Measurements from ENCODE around the gene AFG1L.
"Not testable (repeated sequence)": the region's sequence is repeated elsewhere in the genome, so short reads cannot be mapped to it uniquely, and the experiment has no call there.

Gene AFG1L

GRCh38 chr6:108446629-108447150 lies 151.8 kb downstream of the AFG1L start:
- Histone ChIP-seq H3K27me3 (ENCODE audit: control insufficient read depth, insufficient read depth, low read length) (no peaks in the 10 kb centered on the region), H3K9ac (ENCODE audit: low read depth, low read length) (no peak overlapping the region), H3K4me1 (ENCODE audit: control insufficient read depth, insufficient read depth, low read length) (no peaks in the 10 kb centered on the region), H3K4me3 (ENCODE audit: low read depth, low read length) (no peak overlapping the region), H3K36me3 (ENCODE audit: control insufficient read depth, insufficient read depth, low read length) (no peaks in the 10 kb centered on the region), H3K9me3 (ENCODE audit: control insufficient read depth, insufficient read depth, low read length) (no peaks in the 10 kb centered on the region)

GRCh38 chr6:108448481-108448880 lies 153.6 kb downstream of the AFG1L start:
- H3K36me3 ChIP-seq (ENCODE audit: control insufficient read depth, insufficient read depth, low read length), result no peaks in the 10 kb centered on the region
- no peak overlapping the region for H3K9ac ChIP-seq (ENCODE audit: low read depth, low read length)
- no peaks in the 10 kb centered on the region for H3K9me3 ChIP-seq (ENCODE audit: control insufficient read depth, insufficient read depth, low read length)

GRCh38 chr6:108449717-108450116 lies 154.9 kb downstream of the AFG1L start:
- not testable (repeated sequence) for H3K9ac ChIP-seq (ENCODE audit: low read depth, low read length); H3K4me1 ChIP-seq (ENCODE audit: control insufficient read depth, insufficient read depth, low read length); H3K36me3 ChIP-seq (ENCODE audit: control insufficient read depth, insufficient read depth, low read length); H3K4me3 ChIP-seq (ENCODE audit: low read depth, low read length); H3K27me3 ChIP-seq (ENCODE audit: control insufficient read depth, insufficient read depth, low read length); H3K9me3 ChIP-seq (ENCODE audit: control insufficient read depth, insufficient read depth, low read length)

More at GRCh38 chr6:108448481-108448880, 153.6 kb downstream of the AFG1L start:
- H3K27me3 ChIP-seq (ENCODE audit: control insufficient read depth, insufficient read depth, low read length), result no peaks in the 10 kb centered on the region
- peaks cover 3% of the 10 kb centered on the region for H3K4me1 ChIP-seq (ENCODE audit: control insufficient read depth, insufficient read depth, low read length)
- no peak overlapping the region for H3K4me3 ChIP-seq (ENCODE audit: low read depth, low read length)

GRCh38 chr6:108451816-108452215 lies 157.0 kb downstream of the AFG1L start:
- Histone ChIP-seq H3K9ac (ENCODE audit: low read depth, low read length) (no peak overlapping the region), H3K4me3 (ENCODE audit: low read depth, low read length) (no peak overlapping the region), H3K36me3 (ENCODE audit: control insufficient read depth, insufficient read depth, low read length) (no peaks in the 10 kb centered on the region), H3K27me3 (ENCODE audit: control insufficient read depth, insufficient read depth, low read length) (no peaks in the 10 kb centered on the region), H3K9me3 (ENCODE audit: control insufficient read depth, insufficient read depth, low read length) (no peaks in the 10 kb centered on the region), H3K4me1 (ENCODE audit: control insufficient read depth, insufficient read depth, low read length) (peaks cover 3% of the 10 kb centered on the region)

- H3K9me3 ChIP-seq (ENCODE audit: control insufficient read depth, insufficient read depth, low read length), result no peaks in the 10 kb centered on the region
- H3K27me3 ChIP-seq (ENCODE audit: control insufficient read depth, insufficient read depth, low read length), result no peaks in the 10 kb centered on the region
- peaks cover 3% of the 10 kb centered on the region for H3K4me1 ChIP-seq (ENCODE audit: control insufficient read depth, insufficient read depth, low read length)
- H3K4me3 ChIP-seq (ENCODE audit: low read depth, low read length), result no peak overlapping the region
- H3K9ac ChIP-seq (ENCODE audit: low read depth, low read length), result no peak overlapping the region
- H3K36me3 ChIP-seq (ENCODE audit: control insufficient read depth, insufficient read depth, low read length), result no peaks in the 10 kb centered on the region
Measured at GRCh38 chr6:108452711-108453195, 157.9 kb downstream of the AFG1L start.

GRCh38 chr6:108453601-108454185 lies 158.8 kb downstream of the AFG1L start:
- Histone ChIP-seq H3K36me3 (ENCODE audit: control insufficient read depth, insufficient read depth, low read length) (no peaks in the 10 kb centered on the region), H3K4me1 (ENCODE audit: control insufficient read depth, insufficient read depth, low read length) (peaks cover 3% of the 10 kb centered on the region), H3K4me3 (ENCODE audit: low read depth, low read length) (no peak overlapping the region), H3K9ac (ENCODE audit: low read depth, low read length) (no peak overlapping the region), H3K9me3 (ENCODE audit: control insufficient read depth, insufficient read depth, low read length) (no peaks in the 10 kb centered on the region), H3K27me3 (ENCODE audit: control insufficient read depth, insufficient read depth, low read length) (no peaks in the 10 kb centered on the region)

- H3K4me1 ChIP-seq (ENCODE audit: control insufficient read depth, insufficient read depth, low read length), result peaks cover 3% of the 10 kb centered on the region
- H3K27me3 ChIP-seq (ENCODE audit: control insufficient read depth, insufficient read depth, low read length), result no peaks in the 10 kb centered on the region
- H3K4me3 ChIP-seq (ENCODE audit: low read depth, low read length), result no peak overlapping the region
- H3K9me3 ChIP-seq (ENCODE audit: control insufficient read depth, insufficient read depth, low read length), result no peaks in the 10 kb centered on the region
- H3K9ac ChIP-seq (ENCODE audit: low read depth, low read length), result no peak overlapping the region
- H3K36me3 ChIP-seq (ENCODE audit: control insufficient read depth, insufficient read depth, low read length), result no peaks in the 10 kb centered on the region
Measured at GRCh38 chr6:108454356-108454755, 159.5 kb downstream of the AFG1L start.

- Histone ChIP-seq H3K4me3 (ENCODE audit: low read depth, low read length) (no peak overlapping the region), H3K9me3 (ENCODE audit: control insufficient read depth, insufficient read depth, low read length) (no peaks in the 10 kb centered on the region), H3K4me1 (ENCODE audit: control insufficient read depth, insufficient read depth, low read length) (peaks cover 3% of the 10 kb centered on the region), H3K27me3 (ENCODE audit: control insufficient read depth, insufficient read depth, low read length) (no peaks in the 10 kb centered on the region), H3K9ac (ENCODE audit: low read depth, low read length) (no peak overlapping the region), H3K36me3 (ENCODE audit: control insufficient read depth, insufficient read depth, low read length) (no peaks in the 10 kb centered on the region)
Measured at GRCh38 chr6:108455688-108456087, 160.8 kb downstream of the AFG1L start.

GRCh38 chr6:108463784-108464183 lies 168.9 kb downstream of the AFG1L start:
- Histone ChIP-seq H3K9me3 (ENCODE audit: control insufficient read depth, insufficient read depth, low read length) (no peaks in the 10 kb centered on the region), H3K4me1 (ENCODE audit: control insufficient read depth, insufficient read depth, low read length) (peaks cover 3% of the 10 kb centered on the region), H3K36me3 (ENCODE audit: control insufficient read depth, insufficient read depth, low read length) (no peaks in the 10 kb centered on the region), H3K9ac (ENCODE audit: low read depth, low read length) (no peak overlapping the region), H3K4me3 (ENCODE audit: low read depth, low read length) (no peak overlapping the region), H3K27me3 (ENCODE audit: control insufficient read depth, insufficient read depth, low read length) (no peaks in the 10 kb centered on the region)

- Histone ChIP-seq H3K36me3 (ENCODE audit: control insufficient read depth, insufficient read depth, low read length) (no peaks in the 10 kb centered on the region), H3K27me3 (ENCODE audit: control insufficient read depth, insufficient read depth, low read length) (no peaks in the 10 kb centered on the region), H3K4me3 (ENCODE audit: low read depth, low read length) (no peak overlapping the region), H3K9ac (ENCODE audit: low read depth, low read length) (no peak overlapping the region), H3K4me1 (ENCODE audit: control insufficient read depth, insufficient read depth, low read length) (peaks cover 3% of the 10 kb centered on the region), H3K9me3 (ENCODE audit: control insufficient read depth, insufficient read depth, low read length) (no peaks in the 10 kb centered on the region)
Measured at GRCh38 chr6:108464418-108465097, 169.7 kb downstream of the AFG1L start.

- no peaks in the 10 kb centered on the region for H3K9me3 ChIP-seq (ENCODE audit: control insufficient read depth, insufficient read depth, low read length)
- H3K4me3 ChIP-seq (ENCODE audit: low read depth, low read length), result no peak overlapping the region
- no peaks in the 10 kb centered on the region for H3K27me3 ChIP-seq (ENCODE audit: control insufficient read depth, insufficient read depth, low read length)
- H3K9ac ChIP-seq (ENCODE audit: low read depth, low read length), result no peak overlapping the region
- H3K36me3 ChIP-seq (ENCODE audit: control insufficient read depth, insufficient read depth, low read length), result no peaks in the 10 kb centered on the region
- H3K4me1 ChIP-seq (ENCODE audit: control insufficient read depth, insufficient read depth, low read length), result peaks cover 3% of the 10 kb centered on the region
Measured at GRCh38 chr6:108465098-108465495, 170.2 kb downstream of the AFG1L start.

- Histone ChIP-seq H3K27me3 (ENCODE audit: control insufficient read depth, insufficient read depth, low read length) (no peaks in the 10 kb centered on the region), H3K4me3 (ENCODE audit: low read depth, low read length) (no peak overlapping the region), H3K9me3 (ENCODE audit: control insufficient read depth, insufficient read depth, low read length) (no peaks in the 10 kb centered on the region), H3K9ac (ENCODE audit: low read depth, low read length) (no peak overlapping the region), H3K36me3 (ENCODE audit: control insufficient read depth, insufficient read depth, low read length) (no peaks in the 10 kb centered on the region), H3K4me1 (ENCODE audit: control insufficient read depth, insufficient read depth, low read length) (peaks cover 3% of the 10 kb centered on the region)
Measured at GRCh38 chr6:108468346-108468745, 173.5 kb downstream of the AFG1L start.

Data from iPS-15b (cell line).